ENCODE results near the gene ARFRP1. TPM values are rescaled to one million over a fixed set of nuclear protein-coding genes. Genes with fewer than 3 reads are reported as not detected.

ARFRP1 gene
- polyA plus RNA-seq, 3 donors, result 18.2 to 31.1 (median 20.7) TPM

DNA sequence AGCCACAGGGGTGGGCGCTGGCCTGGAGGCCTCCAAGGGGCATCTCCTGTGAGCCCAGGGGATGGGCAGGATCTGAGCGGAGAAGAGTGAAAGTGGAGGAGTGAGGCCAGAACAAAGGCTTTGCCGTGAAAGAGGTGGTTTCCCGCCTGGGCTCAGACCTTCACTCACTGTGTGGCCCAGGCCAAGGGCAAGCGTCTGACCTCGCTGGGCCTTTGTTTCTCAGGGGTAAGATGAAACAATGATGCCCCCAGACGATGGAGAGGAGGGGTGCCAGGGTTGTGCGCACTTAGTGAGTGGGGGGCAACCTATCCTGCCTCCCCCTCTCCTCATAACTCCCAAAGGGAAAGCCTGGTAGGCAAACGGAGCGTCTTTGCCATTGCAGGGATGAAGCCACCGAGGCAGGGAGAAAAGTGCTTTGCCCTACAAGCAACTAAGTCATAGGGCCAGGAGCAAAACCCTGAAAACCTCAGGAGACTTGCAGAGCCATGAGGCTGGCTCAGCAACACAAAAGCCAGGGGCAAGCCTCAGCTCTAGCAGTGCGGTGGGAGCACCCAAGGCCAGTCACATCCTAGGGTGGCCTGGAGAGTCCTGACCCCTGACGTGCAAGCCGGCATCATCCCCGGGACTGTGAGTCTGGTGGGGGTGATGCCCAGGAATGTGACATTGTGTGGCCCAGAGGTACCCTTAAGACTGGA is 53.7 kb downstream of the ARFRP1 start:
- no peak for DNase-seq
- Mint-ChIP-seq H3K27me3 (ENCODE audit: low read depth in 3 of 3) (peaks cover 19 to 39% (median 35%) of the 10 kb centered on the region in 3 donors), H3K4me3 (peak overlapping the region; percentile 31 to 57), H3K27ac (peak overlapping the region in 1 of 7 donors; percentile 50), H3K9me3 (peaks cover 0 to 8% (median 3%) of the 10 kb centered on the region in 7 donors), H3K36me3 (peaks cover 3% of the 10 kb centered on the region in 2 donors), H3K4me1 (peaks cover 34% of the 10 kb centered on the region)
- Histone ChIP-seq H3K9me3 (replicated peaks in 1 of 2; ENCODE audit: control insufficient read depth in 1 of 2, insufficient read depth in 1 of 2, low read length in 2 of 2) (peaks cover 0 to 7% of the 10 kb centered on the region in 2 donors), H4K20me1 (ENCODE audit: insufficient read depth, low read length) (no peaks in the 10 kb centered on the region), H3K4me1 (ENCODE audit: control insufficient read depth in 1 of 2, insufficient read depth in 2 of 2, low read length in 2 of 2) (peaks cover 31 to 42% of the 10 kb centered on the region in 2 donors), H3K36me3 (replicated peaks in 1 of 2; ENCODE audit: control insufficient read depth in 1 of 2, insufficient read depth in 2 of 2, low read length in 2 of 2) (no peaks in the 10 kb centered on the region), H2AFZ (ENCODE audit: insufficient read depth, low read depth, low read length, poor library complexity, severe bottlenecking) (no peak overlapping the region), H3K9ac (ENCODE audit: insufficient read depth, low read length, poor library complexity, severe bottlenecking) (no peak overlapping the region), H3K4me2 (replicated peaks; ENCODE audit: extremely low read depth, low read length, poor library complexity, severe bottlenecking) (peak overlapping the region; percentile 69), H3K27ac (ENCODE audit: low read depth in 1 of 2, low read length in 2 of 2) (no peak overlapping the region), H3K79me2 (ENCODE audit: insufficient read depth, low read length) (peaks cover 2% of the 10 kb centered on the region), H3K4me3 (replicated peaks in 1 of 3; ENCODE audit: low read depth in 2 of 3, low read length in 3 of 3) (peak overlapping the region in 1 of 3 experiments; percentile 55), H3K27me3 (ENCODE audit: control insufficient read depth in 2 of 2, insufficient read depth in 2 of 2, low read length in 2 of 2) (peaks cover 16 to 33% of the 10 kb centered on the region in 2 donors)
- intact Hi-C loops (cut with micrococcal nuclease), result no loop called here
- WGBS (ENCODE audit: insufficient coverage), result 76% methylated on average over 7 of the region's 15 CpGs
- TF ChIP-seq, protein P1, sequence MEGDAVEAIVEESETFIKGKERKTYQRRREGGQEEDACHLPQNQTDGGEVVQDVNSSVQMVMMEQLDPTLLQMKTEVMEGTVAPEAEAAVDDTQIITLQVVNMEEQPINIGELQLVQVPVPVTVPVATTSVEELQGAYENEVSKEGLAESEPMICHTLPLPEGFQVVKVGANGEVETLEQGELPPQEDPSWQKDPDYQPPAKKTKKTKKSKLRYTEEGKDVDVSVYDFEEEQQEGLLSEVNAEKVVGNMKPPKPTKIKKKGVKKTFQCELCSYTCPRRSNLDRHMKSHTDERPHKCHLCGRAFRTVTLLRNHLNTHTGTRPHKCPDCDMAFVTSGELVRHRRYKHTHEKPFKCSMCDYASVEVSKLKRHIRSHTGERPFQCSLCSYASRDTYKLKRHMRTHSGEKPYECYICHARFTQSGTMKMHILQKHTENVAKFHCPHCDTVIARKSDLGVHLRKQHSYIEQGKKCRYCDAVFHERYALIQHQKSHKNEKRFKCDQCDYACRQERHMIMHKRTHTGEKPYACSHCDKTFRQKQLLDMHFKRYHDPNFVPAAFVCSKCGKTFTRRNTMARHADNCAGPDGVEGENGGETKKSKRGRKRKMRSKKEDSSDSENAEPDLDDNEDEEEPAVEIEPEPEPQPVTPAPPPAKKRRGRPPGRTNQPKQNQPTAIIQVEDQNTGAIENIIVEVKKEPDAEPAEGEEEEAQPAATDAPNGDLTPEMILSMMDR (IDR thresholded peaks at IDR 0.05), result no peak

DNA sequence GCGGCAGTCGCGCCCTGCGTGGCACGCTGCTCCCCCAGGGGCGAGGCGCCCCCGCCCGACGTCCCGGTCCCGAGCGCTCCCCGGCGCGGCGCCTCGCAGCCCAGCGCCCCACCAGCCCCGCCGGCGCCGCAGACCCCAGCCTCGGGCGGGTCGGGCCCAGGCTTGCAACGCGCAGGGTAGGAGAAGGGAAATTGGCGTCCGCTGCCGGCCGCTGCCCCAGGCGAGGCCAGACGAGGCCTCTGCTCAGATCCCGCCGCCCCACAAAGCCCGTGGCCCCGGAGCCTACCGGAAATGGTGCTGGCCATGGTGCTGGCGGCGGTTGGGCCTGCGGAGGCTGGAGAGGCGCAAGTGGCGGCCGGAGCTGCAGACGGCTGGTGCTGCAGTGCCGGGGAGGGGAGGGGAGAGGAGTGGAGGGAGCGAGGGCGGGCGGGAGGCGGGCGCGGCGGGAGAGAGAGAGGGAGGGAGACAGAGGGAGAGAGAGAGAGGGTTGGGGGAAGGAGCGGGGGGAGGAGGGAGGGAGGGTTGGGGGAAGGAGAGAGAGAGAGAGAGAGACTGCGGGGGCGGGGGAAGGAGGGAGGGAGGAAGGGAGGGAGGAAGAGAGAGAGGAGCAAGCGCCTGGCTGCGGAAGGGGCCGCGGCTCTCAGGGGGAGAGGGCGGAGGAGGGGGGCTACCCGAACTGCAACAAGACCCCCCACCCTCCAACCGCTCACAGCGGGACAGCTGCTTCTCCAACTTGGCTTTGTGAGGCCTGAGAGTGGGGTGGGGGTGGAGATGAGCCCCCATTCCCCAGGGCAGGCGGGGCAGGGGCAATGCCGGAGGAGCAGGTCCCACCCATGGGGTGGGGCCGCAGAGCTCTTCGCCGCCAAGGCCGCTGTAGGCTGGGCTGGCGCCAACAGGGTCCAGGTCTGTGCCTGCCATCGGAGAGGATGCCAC is 54.5 kb downstream of the ARFRP1 start, which contains the start of gene STMN3:
TSS of gene STMN3 (minus strand) at position 384 of the 933 bp plus-strand sequence. CDS start at position 305, 79 bp downstream.
- peaks cover 16 to 33% of the 10 kb centered on the region in 2 donors for H3K27me3 ChIP-seq (ENCODE audit: control insufficient read depth in 2 of 2, insufficient read depth in 2 of 2, low read length in 2 of 2)
- TF ChIP-seq, protein P1 (IDR thresholded peaks at IDR 0.05), result no peak
- Mint-ChIP-seq H3K36me3 (peaks cover 3% of the 10 kb centered on the region in 2 donors), H3K4me3 (peak within 1 kb of the TSS; percentile 31 to 87), H3K4me1 (peaks cover 27% of the 10 kb centered on the region), H3K9me3 (peaks cover 0 to 8% (median 3%) of the 10 kb centered on the region in 7 donors), H3K27me3 (ENCODE audit: low read depth in 3 of 3) (peaks cover 19 to 39% (median 35%) of the 10 kb centered on the region in 3 donors), H3K27ac (peak within 1 kb of the TSS in 1 of 7 donors; percentile 50)
- intact Hi-C loops (cut with micrococcal nuclease), result no loop called here
- peak within 1 kb of the TSS; percentile 50 for H2AFZ ChIP-seq (ENCODE audit: insufficient read depth, low read depth, low read length, poor library complexity, severe bottlenecking)
- no peaks in the 10 kb centered on the region for H3K79me2 ChIP-seq (ENCODE audit: insufficient read depth, low read length)
- no peak within 1 kb of the TSS for H3K9ac ChIP-seq (ENCODE audit: insufficient read depth, low read length, poor library complexity, severe bottlenecking)
- peaks cover 26 to 36% of the 10 kb centered on the region in 2 donors for H3K4me1 ChIP-seq (ENCODE audit: control insufficient read depth in 1 of 2, insufficient read depth in 2 of 2, low read length in 2 of 2)
- WGBS (ENCODE audit: insufficient coverage), result under 1% methylated on average over 47 of the region's 73 CpGs
- H3K9me3 ChIP-seq (replicated peaks in 1 of 2; ENCODE audit: control insufficient read depth in 1 of 2, insufficient read depth in 1 of 2, low read length in 2 of 2), result peaks cover 0 to 7% of the 10 kb centered on the region in 2 donors
- H4K20me1 ChIP-seq (ENCODE audit: insufficient read depth, low read length), result no peaks in the 10 kb centered on the region
- DNase-seq, result peak; percentile 61 to 65 (median 64)
- peak within 1 kb of the TSS in 1 of 3 experiments; percentile 55 for H3K4me3 ChIP-seq (replicated peaks in 1 of 3; ENCODE audit: low read depth in 2 of 3, low read length in 3 of 3)
- H3K4me2 ChIP-seq (replicated peaks; ENCODE audit: extremely low read depth, low read length, poor library complexity, severe bottlenecking), result peak within 1 kb of the TSS; percentile 69
- H3K27ac ChIP-seq (ENCODE audit: low read depth in 1 of 2, low read length in 2 of 2), result no peak within 1 kb of the TSS
- no peaks in the 10 kb centered on the region for H3K36me3 ChIP-seq (replicated peaks in 1 of 2; ENCODE audit: control insufficient read depth in 1 of 2, insufficient read depth in 2 of 2, low read length in 2 of 2)

Measured in CD14-positive monocyte (primary cell).